CD14-positive monocyte (primary cell): Measurements from ENCODE around the gene BTK. TPM values are rescaled to one million over a fixed set of nuclear protein-coding genes. Genes with fewer than 3 reads are reported as not detected.

Experiments used
- DNase-seq, 3 donors: peaks; one replicate each; pipeline ENCODE4 v3.0.0-alpha.2; 2011 to 2022
- H2AFZ ChIP-seq: 2 replicates; pipeline ENCODE4 v1.6.0; 2012; ENCODE audit warnings: mild to moderate bottlenecking, low read depth, low read length, inconsistent platforms; ENCODE audit not compliant: insufficient read depth, poor library complexity, severe bottlenecking
- H3K27ac ChIP-seq, 2 donors: 1 replicate in 1 of 2; 2 replicates in 1 of 2; pipeline ENCODE4 v1.5.1; 2012 to 2013; ENCODE audit warnings: low read length in 2 of 2, control low read depth in 1 of 2, inconsistent platforms in 1 of 2, low read depth in 1 of 2, mild to moderate bottlenecking in 1 of 2
- H3K27me3 ChIP-seq, 2 donors: one replicate each; pipeline versions ENCODE4 v1.6.0 to v1.6.1; 2011 to 2013; ENCODE audit warnings: low read length in 2 of 2; ENCODE audit not compliant: control insufficient read depth in 2 of 2, insufficient read depth in 2 of 2
- H3K36me3 ChIP-seq, 2 donors: replicated peaks in 1 of 2; 1 replicate in 1 of 2; 2 replicates in 1 of 2; pipeline versions ENCODE4 v1.5.1 to v1.6.1; 2012 to 2013; ENCODE audit warnings: low read length in 2 of 2, control low read depth in 1 of 2, inconsistent platforms in 1 of 2, mild to moderate bottlenecking in 1 of 2; ENCODE audit not compliant: insufficient read depth in 2 of 2, control insufficient read depth in 1 of 2
- H3K4me1 ChIP-seq, 2 donors: 1 replicate in 1 of 2; 2 replicates in 1 of 2; pipeline versions ENCODE4 v1.5.1 to v1.6.1; 2012 to 2013; ENCODE audit warnings: low read length in 2 of 2, control low read depth in 1 of 2, inconsistent platforms in 1 of 2, mild to moderate bottlenecking in 1 of 2, moderate library complexity in 1 of 2; ENCODE audit not compliant: insufficient read depth in 2 of 2, control insufficient read depth in 1 of 2
- H3K4me2 ChIP-seq: replicated peaks from 2 replicates; pipeline ENCODE3; 2012; ENCODE audit warnings: low read length, moderate library complexity, mild to moderate bottlenecking; ENCODE audit not compliant: poor library complexity, severe bottlenecking; ENCODE audit errors: extremely low read depth
- H3K4me3 ChIP-seq, 3 experiments: fragments of 200-600 bp in 1 of 3; sonication (generic) in 1 of 3; replicated peaks in 1 of 3; 1 replicate in 2 of 3; 2 replicates in 1 of 3; pipeline ENCODE4 v1.5.1; 2011 to 2013; ENCODE audit warnings: low read length in 3 of 3, mild to moderate bottlenecking in 3 of 3, control low read depth in 2 of 3, low read depth in 2 of 3, inconsistent platforms in 1 of 3, moderate library complexity in 1 of 3
- H3K79me2 ChIP-seq: 2 replicates; pipeline ENCODE4 v1.6.0; 2012; ENCODE audit warnings: mild to moderate bottlenecking, control low read depth, inconsistent platforms, low read length, moderate library complexity; ENCODE audit not compliant: insufficient read depth
- H3K9ac ChIP-seq: 2 replicates; pipeline ENCODE4 v1.6.0; 2017; ENCODE audit warnings: low read length, mild to moderate bottlenecking; ENCODE audit not compliant: insufficient read depth, poor library complexity, severe bottlenecking
- H3K9me3 ChIP-seq, 2 donors: replicated peaks in 1 of 2; 1 replicate in 1 of 2; 2 replicates in 1 of 2; pipeline versions ENCODE4 v1.5.1 to v1.6.1; 2012 to 2013; ENCODE audit warnings: low read length in 2 of 2, control low read depth in 1 of 2; ENCODE audit not compliant: control insufficient read depth in 1 of 2, insufficient read depth in 1 of 2
- H4K20me1 ChIP-seq: 2 replicates; pipeline ENCODE4 v1.6.0; 2012; ENCODE audit warnings: mild to moderate bottlenecking, low read length, control low read depth, moderate library complexity; ENCODE audit not compliant: insufficient read depth
- H3K27ac Mint-ChIP-seq, 7 donors: one replicate each; pipeline ENCODE4 v1.8.0; 2020; ENCODE audit warnings: mild to moderate bottlenecking in 7 of 7, mixed read lengths in 7 of 7, moderate library complexity in 6 of 7, inconsistent platforms in 2 of 7
- H3K27me3 Mint-ChIP-seq, 3 donors: one replicate each; pipeline ENCODE4 v1.8.0; 2021 to 2022; ENCODE audit warnings: low read depth in 3 of 3, mild to moderate bottlenecking in 3 of 3, mixed read lengths in 3 of 3, moderate library complexity in 3 of 3, inconsistent platforms in 1 of 3
- H3K36me3 Mint-ChIP-seq, 2 donors: one replicate each; pipeline ENCODE4 v1.8.0; 2020; ENCODE audit warnings: mixed read lengths in 2 of 2, inconsistent platforms in 1 of 2, mild to moderate bottlenecking in 1 of 2
- H3K4me1 Mint-ChIP-seq: one replicate; pipeline ENCODE4 v1.8.0; 2020; ENCODE audit warnings: mild to moderate bottlenecking, mixed read lengths
- H3K4me3 Mint-ChIP-seq, 2 donors: one replicate each; pipeline ENCODE4 v1.8.0; 2020; ENCODE audit warnings: mild to moderate bottlenecking in 2 of 2, mixed read lengths in 2 of 2, moderate library complexity in 1 of 2
- H3K9me3 Mint-ChIP-seq, 7 donors: one replicate each; pipeline ENCODE4 v1.8.0; 2020 to 2022; ENCODE audit warnings: mixed read lengths in 7 of 7, mild to moderate bottlenecking in 6 of 7, moderate library complexity in 6 of 7, inconsistent platforms in 2 of 7
- WGBS: methylation state at CpG from one replicate; pipeline ENCODE4 v1.1.5; 2013; ENCODE audit warnings: missing lambda C conversion rate; ENCODE audit not compliant: insufficient coverage; 5-methylcytosine and 5-hydroxymethylcytosine counted together
- intact Hi-C, 2 donors: fragments of 100-400 bp; cut with micrococcal nuclease; formaldehyde crosslinking; loops; one replicate each; pipeline versions ENCODE4 v1.15.0 to v1.15.1; 2023
- polyA plus RNA-seq, 3 donors: library from polyadenylated mRNA; depleted of rRNA in 1 of 3; unstranded in 2 of 3; stranded (reverse) in 1 of 3; fragments of 300-500 nt in 2 of 3; fragments of >200 nt in 1 of 3; fragmentation: Illumina TruSeq in 2 of 3; gene quantifications; 1 replicate in 2 of 3; 2 replicates in 1 of 3; pipeline ENCODE4 v1.2.3, GENCODE V29; 2012 to 2021
- TF ChIP-seq, protein P1 (sequence below): fragments of 200-600 bp; IDR thresholded peaks from one replicate; pipeline ENCODE4 v1.8.0; 2022; ENCODE audit warnings: antibody characterized with exemption, mild to moderate bottlenecking

The BTK gene
- polyA plus RNA-seq, 3 donors, result 74.1 to 92.9 (median 82.9) TPM

DNA sequence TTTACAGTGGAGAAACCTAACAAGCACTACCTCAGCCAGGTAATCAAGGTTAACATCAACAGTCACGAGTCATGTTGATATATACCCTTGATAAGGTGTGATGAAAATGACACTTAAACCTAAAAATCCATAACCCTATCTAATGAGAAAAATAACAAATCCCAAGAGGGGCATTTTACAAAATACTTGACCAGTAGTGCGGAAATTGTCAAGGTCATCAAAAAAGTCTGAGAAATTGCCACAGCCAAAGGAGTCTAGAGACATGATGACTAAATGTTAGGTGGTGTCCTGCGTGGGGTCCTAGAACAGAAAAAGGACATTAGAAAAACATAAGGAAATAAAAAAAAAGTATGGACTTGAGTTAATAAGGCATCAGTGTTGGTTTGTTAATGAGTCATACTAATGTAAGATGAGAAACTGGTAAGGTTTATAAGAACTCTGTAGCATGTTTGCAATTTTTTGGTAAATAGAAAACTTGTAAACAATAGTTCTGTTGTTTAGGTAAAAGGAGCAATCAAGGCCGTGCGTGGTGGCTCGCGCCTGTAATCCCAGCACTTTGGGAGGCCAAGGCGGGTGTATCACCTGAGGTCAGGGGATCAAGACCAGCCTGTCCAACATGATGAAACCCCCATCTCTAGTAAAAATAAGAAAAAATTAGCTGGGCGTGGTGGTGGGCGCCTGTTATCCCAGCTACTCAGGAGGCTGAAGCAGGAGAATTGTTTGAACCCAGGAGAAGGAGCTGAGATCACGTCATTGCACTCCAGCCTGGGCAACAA is 7.7 kb upstream of the BTK start:
- no peak overlapping the region for H3K4me3 Mint-ChIP-seq
- H3K79me2 ChIP-seq, result peaks cover 34% of the 10 kb centered on the region
- H3K9ac ChIP-seq, result no peak overlapping the region
- TF ChIP-seq, protein P1, sequence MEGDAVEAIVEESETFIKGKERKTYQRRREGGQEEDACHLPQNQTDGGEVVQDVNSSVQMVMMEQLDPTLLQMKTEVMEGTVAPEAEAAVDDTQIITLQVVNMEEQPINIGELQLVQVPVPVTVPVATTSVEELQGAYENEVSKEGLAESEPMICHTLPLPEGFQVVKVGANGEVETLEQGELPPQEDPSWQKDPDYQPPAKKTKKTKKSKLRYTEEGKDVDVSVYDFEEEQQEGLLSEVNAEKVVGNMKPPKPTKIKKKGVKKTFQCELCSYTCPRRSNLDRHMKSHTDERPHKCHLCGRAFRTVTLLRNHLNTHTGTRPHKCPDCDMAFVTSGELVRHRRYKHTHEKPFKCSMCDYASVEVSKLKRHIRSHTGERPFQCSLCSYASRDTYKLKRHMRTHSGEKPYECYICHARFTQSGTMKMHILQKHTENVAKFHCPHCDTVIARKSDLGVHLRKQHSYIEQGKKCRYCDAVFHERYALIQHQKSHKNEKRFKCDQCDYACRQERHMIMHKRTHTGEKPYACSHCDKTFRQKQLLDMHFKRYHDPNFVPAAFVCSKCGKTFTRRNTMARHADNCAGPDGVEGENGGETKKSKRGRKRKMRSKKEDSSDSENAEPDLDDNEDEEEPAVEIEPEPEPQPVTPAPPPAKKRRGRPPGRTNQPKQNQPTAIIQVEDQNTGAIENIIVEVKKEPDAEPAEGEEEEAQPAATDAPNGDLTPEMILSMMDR, result no peak
- H3K4me1 Mint-ChIP-seq, result peaks cover 26% of the 10 kb centered on the region
- intact Hi-C loops, result loop anchor here in 1 of 2 donors (2.0 kb wide), 1 partner anchor 13 kb away; the partner anchor contains the start of gene GLA
- H3K9me3 Mint-ChIP-seq, result peaks cover 0 to 12% (median 0%) of the 10 kb centered on the region in 7 donors
- no peak overlapping the region for H3K4me2 ChIP-seq
- WGBS, result 83% methylated on average over 1 of the region's 11 CpGs
- H3K4me1 ChIP-seq, result peaks cover 23 to 40% of the 10 kb centered on the region in 2 donors
- peaks cover 11 to 36% of the 10 kb centered on the region in 2 donors for H3K36me3 ChIP-seq
- no peaks in the 10 kb centered on the region for H3K27me3 ChIP-seq
- H3K27ac ChIP-seq, result no peak overlapping the region
- H3K27ac Mint-ChIP-seq, result peak overlapping the region in 3 of 7 donors; percentile 31 to 67 (median 41)
- peaks cover 3% of the 10 kb centered on the region for H4K20me1 ChIP-seq
- H2AFZ ChIP-seq, result no peak overlapping the region
- peaks cover 0 to 3% (median 0%) of the 10 kb centered on the region in 3 donors for H3K27me3 Mint-ChIP-seq
- no peaks in the 10 kb centered on the region for H3K9me3 ChIP-seq
- H3K36me3 Mint-ChIP-seq, result peaks cover 19 to 40% of the 10 kb centered on the region in 2 donors
- H3K4me3 ChIP-seq, result no peak overlapping the region
- DNase-seq, result no peak

DNA sequence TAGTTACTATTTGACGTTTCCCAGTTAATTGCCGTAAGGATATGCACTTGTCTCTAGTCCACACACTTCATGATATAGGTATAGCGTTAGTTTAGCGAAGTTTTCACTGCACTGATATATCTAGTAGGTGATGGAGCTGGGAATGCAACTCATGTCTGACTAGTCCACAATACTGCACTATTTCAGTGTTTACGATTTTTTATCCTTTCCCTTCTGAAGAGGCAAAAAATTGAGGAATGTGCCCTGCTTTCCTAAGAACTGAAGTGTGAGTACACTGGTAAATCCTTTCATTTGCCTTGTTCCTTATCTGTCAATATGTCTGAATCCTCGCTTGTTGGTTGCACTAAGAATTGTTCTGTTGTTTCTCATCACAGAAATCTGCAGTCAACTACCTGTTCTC is 5.8 kb upstream of the BTK start:
- Histone ChIP-seq H3K9me3 (no peaks in the 10 kb centered on the region), H3K27me3 (no peaks in the 10 kb centered on the region), H2AFZ (no peak overlapping the region), H3K4me1 (peaks cover 28 to 43% of the 10 kb centered on the region in 2 donors), H3K36me3 (peaks cover 6 to 22% of the 10 kb centered on the region in 2 donors), H3K79me2 (peaks cover 34% of the 10 kb centered on the region), H4K20me1 (peaks cover 3% of the 10 kb centered on the region), H3K4me2 (peak overlapping the region; percentile 76), H3K9ac (no peak overlapping the region), H3K27ac (peak overlapping the region in 1 of 2 donors; percentile 78), H3K4me3 (peak overlapping the region; percentile 58 to 83 (median 71))
- Mint-ChIP-seq H3K27me3 (peaks cover 0 to 3% (median 0%) of the 10 kb centered on the region in 3 donors), H3K4me3 (peak overlapping the region; percentile 89 to 90), H3K36me3 (peaks cover 19 to 34% of the 10 kb centered on the region in 2 donors), H3K4me1 (peaks cover 27% of the 10 kb centered on the region), H3K27ac (peak overlapping the region in 6 of 7 donors; percentile 53 to 95 (median 88)), H3K9me3 (peaks cover 0 to 12% (median 0%) of the 10 kb centered on the region in 7 donors)
- no CpG with 5 or more reads among the region's 6 CpGs for WGBS
- intact Hi-C loops, result loop anchor here in 1 of 2 donors (2.0 kb wide), 1 partner anchor 15 kb away; the partner anchor contains the start of gene GLA
- TF ChIP-seq, protein P1, result no peak
- DNase-seq, result no peak
